HG03108 (cell line): ENCODE measurements around the gene LRRC41.
"Not testable (repeated sequence)": the region's sequence is repeated elsewhere in the genome, so short reads cannot be mapped to it uniquely, and the experiment has no call there.

Source experiments
- ATAC-seq: cut with Tn5 transposase; IDR thresholded peaks from one replicate; pipeline ENCODE4 v1.9.1; 2021; ENCODE audit warnings: moderate library complexity; ENCODE audit not compliant: unreplicated experiment

Gene LRRC41

GRCh38 chr1:46328182-46328581, 24.8 kb upstream of the LRRC41 start:
- not testable (repeated sequence) for ATAC-seq

GRCh38 chr1:46325285-46326076, 22.1 kb upstream of the LRRC41 start:
- ATAC-seq: not testable (repeated sequence)

GRCh38 chr1:46322191-46322590, 18.8 kb upstream of the LRRC41 start:
- not testable (repeated sequence) for ATAC-seq

GRCh38 chr1:46319960-46320914, 16.8 kb upstream of the LRRC41 start:
- ATAC-seq: not testable (repeated sequence)

GRCh38 chr1:46319301-46319700, 15.9 kb upstream of the LRRC41 start:
- ATAC-seq: not testable (repeated sequence)

- ATAC-seq: no peak
Observed at GRCh38 chr1:46317323-46317722, 13.9 kb upstream of the LRRC41 start.

GRCh38 chr1:46315669-46316403, 12.4 kb upstream of the LRRC41 start:
- ATAC-seq: no peak

- no peak for ATAC-seq
Observed at GRCh38 chr1:46310321-46310720, 6.9 kb upstream of the LRRC41 start.

- no peak for ATAC-seq
Observed at GRCh38 chr1:46309401-46310159, 6.2 kb upstream of the LRRC41 start.

- ATAC-seq: no peak
Observed at GRCh38 chr1:46306159-46306530, 2.7 kb upstream of the LRRC41 start.

GRCh38 chr1:46303872-46304326, 483 bp upstream of the LRRC41 start:
- ATAC-seq: no peak

- no peak for ATAC-seq
Observed at GRCh38 chr1:46302641-46303037, 777 bp downstream of the LRRC41 start.

GRCh38 chr1:46301808-46302640, 1.4 kb downstream of the LRRC41 start:
- peak; percentile 33 for ATAC-seq

GRCh38 chr1:46301406-46301807, 2.0 kb downstream of the LRRC41 start:
- ATAC-seq: no peak

- ATAC-seq: no peak
Observed at GRCh38 chr1:46300673-46301405, 2.6 kb downstream of the LRRC41 start.

GRCh38 chr1:46298387-46298786, 5.0 kb downstream of the LRRC41 start:
- ATAC-seq: no peak

GRCh38 chr1:46295306-46295705, 8.1 kb downstream of the LRRC41 start:
- no peak for ATAC-seq

- no peak for ATAC-seq
Observed at GRCh38 chr1:46289976-46290375, 13.4 kb downstream of the LRRC41 start.

GRCh38 chr1:46289134-46289494, 14.3 kb downstream of the LRRC41 start:
- ATAC-seq: no peak
